Coronary artery (tissue), 2 donors: ENCODE data around the gene ZNF280B.
"Not testable (repeated sequence)": the region's sequence is repeated elsewhere in the genome, so short reads cannot be mapped to it uniquely, and the experiment has no call there.

Source experiments
- DNase-seq: peaks from one replicate; pipeline ENCODE4 v3.0.0-alpha.2; 2017; ENCODE audit warnings: low spot score
- H3K27ac ChIP-seq, 2 donors: fragments of 200-600 bp; sonication (generic); one replicate each; pipeline ENCODE4 v1.5.1; 2016 to 2019
- H3K4me3 ChIP-seq: fragments of 200-600 bp; sonication (generic); 2 replicates; pipeline ENCODE4 v1.5.1; 2016; ENCODE audit warnings: mild to moderate bottlenecking, moderate library complexity
- TF ChIP-seq, protein P1 (sequence below): fragments of 200-600 bp; sonication (generic); IDR thresholded peaks from one replicate; pipeline ENCODE4 v1.5.1; 2019; ENCODE audit warnings: antibody characterized with exemption

Gene ZNF280B

DNA sequence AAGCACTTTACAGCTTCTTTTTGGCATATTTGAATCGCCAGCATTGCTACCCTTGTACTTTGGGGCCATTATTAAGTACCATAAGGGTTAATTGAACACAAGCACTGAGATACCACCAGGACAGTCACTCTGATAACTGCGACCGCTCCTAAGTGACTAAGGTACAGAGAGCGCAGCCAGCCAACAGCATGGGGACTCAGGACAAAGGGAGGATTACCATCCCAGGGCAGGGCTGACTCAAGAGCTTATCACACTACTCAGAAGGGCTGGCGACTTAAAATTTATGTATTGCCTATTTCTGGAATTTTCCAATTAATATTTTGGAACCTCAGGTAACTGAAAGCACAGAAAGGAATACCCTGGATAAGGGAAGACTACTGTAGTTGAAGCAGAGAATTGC, 11.0 kb upstream of the ZNF280B start:
- TF ChIP-seq, protein P1, sequence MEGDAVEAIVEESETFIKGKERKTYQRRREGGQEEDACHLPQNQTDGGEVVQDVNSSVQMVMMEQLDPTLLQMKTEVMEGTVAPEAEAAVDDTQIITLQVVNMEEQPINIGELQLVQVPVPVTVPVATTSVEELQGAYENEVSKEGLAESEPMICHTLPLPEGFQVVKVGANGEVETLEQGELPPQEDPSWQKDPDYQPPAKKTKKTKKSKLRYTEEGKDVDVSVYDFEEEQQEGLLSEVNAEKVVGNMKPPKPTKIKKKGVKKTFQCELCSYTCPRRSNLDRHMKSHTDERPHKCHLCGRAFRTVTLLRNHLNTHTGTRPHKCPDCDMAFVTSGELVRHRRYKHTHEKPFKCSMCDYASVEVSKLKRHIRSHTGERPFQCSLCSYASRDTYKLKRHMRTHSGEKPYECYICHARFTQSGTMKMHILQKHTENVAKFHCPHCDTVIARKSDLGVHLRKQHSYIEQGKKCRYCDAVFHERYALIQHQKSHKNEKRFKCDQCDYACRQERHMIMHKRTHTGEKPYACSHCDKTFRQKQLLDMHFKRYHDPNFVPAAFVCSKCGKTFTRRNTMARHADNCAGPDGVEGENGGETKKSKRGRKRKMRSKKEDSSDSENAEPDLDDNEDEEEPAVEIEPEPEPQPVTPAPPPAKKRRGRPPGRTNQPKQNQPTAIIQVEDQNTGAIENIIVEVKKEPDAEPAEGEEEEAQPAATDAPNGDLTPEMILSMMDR, result no peak
- no peak for DNase-seq
- Histone ChIP-seq H3K4me3 (no peak overlapping the region), H3K27ac (no peak overlapping the region)

DNA sequence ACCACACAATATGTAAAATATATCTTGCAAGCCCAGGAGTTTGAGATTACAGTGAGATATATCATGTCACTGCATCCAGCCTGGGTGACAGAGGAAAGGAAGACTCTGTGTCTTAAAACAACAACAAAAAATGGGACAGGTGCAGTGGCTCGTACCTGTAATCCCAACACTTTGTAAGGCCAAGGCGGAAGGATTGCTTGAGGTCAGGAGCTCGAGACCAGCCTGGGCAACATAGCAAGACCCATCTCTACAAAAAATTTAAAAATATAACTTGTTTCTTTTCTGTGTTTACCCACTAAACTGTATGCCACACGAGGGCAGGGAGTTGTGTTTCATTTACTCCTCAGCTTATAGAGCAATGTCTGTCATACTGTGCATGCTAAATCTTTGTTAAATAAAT, 8.4 kb upstream of the ZNF280B start:
- no peak for DNase-seq
- no peak overlapping the region for H3K27ac ChIP-seq
- TF ChIP-seq, protein P1, result no peak
- H3K4me3 ChIP-seq, result no peak overlapping the region

DNA sequence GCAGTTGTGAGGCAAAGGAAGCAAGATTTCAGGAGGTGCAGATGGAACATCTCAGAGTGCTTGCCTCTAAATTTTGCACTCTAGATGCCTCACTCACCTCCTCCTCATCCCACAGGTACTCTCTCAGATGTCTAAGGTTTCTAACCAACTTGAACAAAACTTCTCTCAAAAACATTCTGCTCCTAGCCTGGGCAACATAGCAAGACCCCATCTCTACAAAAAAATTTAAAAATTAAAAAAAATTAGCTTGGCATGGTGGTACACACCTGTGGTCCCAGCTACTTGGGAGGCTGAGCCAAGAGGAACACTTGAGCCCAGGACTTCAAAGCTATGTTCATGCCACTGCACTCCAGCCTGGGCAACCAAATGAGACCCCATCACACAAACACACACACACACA, 7.3 kb upstream of the ZNF280B start:
- no peak for DNase-seq
- TF ChIP-seq, protein P1, result no peak
- Histone ChIP-seq H3K27ac (no peak overlapping the region), H3K4me3 (no peak overlapping the region)

DNA sequence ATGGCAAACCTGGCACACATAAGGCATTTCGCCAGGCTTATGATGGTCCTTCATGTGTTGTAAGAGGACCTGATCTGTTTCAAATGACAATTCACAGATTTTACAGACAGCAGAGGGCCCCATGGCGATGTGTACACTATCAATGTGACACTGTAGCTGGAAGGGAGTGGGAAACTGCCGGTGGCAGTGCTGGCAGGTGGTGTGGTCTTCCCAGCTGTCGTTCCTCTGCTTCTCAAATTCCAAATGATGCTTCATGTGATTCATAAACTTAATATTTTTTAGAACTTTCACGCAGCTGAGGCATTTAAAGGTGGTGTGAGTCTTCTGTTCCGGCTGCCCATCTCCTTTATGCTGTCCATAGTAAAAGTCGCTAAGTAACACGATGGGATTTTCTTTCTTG, 5.9 kb upstream of the ZNF280B start:
- not testable (repeated sequence) for H3K27ac ChIP-seq, H3K4me3 ChIP-seq, DNase-seq

DNA sequence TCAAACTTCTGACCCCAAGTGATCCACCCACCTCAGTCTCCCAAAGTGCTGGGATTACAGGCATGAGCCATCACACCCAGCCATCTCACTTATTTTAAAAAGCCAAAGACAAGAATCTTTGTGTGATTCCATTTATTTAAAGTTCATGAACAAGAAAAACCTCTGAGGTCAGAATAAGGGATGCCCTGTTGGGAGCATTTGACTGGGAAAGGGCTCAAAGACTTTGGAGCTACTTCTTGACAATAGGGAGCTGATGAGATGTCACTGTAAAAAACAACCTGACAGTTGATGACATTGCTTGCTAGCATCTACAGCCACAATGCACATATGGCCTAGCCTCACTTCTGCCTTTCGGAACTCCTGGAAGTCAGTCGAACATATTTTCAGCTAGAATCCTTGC, 5.1 kb upstream of the ZNF280B start:
- DNase-seq, result no peak
- no peak overlapping the region for H3K4me3 ChIP-seq
- TF ChIP-seq, protein P1, result no peak

DNA sequence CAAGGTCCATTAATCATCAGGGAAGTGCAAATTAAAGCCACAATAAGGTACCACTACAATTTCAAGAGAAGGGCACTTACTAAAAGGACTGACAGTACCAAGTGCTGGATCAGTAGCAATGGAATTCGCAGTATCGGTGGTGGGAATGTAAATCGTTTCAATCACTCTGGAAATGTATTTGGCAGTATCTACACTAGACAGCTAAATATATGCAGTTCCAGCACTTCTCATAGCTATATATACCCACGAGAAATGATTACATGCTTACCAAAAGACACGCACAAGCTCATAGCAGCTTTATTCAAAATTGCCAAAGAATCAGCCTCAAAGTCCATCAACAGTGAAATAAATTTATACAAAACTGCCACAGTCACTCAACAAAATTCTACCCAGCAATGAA, 4.4 kb upstream of the ZNF280B start:
- Histone ChIP-seq H3K27ac (no peak overlapping the region), H3K4me3 (no peak overlapping the region)
- DNase-seq, result no peak
- TF ChIP-seq, protein P1, result no peak

More for the DNA sequence above, 5.1 kb upstream of the ZNF280B start:
- H3K27ac ChIP-seq, result no peak overlapping the region

DNA sequence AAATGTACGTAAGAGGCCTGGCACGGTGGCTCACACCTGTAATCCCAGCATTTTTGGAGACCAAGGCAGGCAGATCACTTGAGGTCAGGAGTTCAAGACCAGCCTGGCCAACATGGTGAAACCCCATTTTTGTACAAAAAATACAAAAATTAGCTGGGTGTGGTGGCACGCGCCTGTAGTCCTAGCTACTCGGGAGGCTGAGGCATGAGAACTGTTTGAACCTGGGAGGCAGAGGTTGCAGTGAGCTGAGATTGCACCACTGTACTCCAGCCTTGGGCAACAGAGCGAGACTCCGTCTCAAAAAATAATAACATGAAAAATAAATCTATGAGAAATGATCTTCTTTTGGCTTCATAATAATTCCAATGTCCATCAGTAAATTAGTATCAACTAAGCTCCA, 2.3 kb upstream of the ZNF280B start:
- H3K4me3 ChIP-seq, H3K27ac ChIP-seq, DNase-seq: not testable (repeated sequence)

DNA sequence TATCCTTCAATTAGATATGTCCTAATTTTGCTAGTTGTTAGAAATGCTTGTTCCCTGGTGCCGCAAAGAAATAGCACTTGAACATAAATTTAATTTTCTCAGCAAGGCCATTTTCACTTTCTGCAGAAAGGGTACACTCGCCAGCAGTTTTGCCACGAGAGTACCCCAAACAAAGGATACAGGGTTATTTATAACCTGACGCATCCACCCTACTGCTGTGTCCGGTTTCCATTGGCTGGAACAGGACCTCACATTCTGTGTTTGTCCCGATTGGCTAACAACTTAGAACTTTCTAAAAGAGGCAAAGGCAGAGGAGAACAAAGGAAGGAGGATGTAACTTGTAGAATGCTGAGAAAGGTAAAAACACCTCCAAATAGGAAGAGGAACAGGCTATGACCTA, 1.4 kb upstream of the ZNF280B start:
- not testable (repeated sequence) for H3K4me3 ChIP-seq, DNase-seq, H3K27ac ChIP-seq

DNA sequence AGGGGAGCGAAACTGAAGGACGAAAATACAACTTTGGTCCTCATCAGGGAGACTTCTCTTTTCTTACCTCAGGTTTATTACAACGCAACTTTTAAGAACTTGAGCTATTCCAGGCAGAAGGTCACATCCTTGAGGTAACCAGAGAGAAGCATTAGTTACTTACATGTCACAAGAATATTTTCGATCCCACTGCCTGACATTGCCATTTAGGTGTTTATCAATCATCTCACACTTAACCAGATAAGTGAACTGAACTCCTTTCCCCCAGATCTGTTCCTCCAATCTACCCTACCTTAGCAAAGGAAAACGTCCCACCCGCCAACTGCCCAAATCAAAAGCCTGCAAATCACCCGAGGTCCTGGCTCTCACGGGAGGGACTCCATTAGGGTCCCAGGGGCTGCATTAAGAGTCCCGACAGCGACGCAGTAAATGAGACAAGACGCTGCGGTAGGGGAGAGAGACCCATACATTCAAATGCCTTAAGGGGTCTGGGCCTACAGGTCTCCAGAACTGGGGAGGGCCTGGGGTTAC, 734 bp downstream of the ZNF280B start:
- DNase-seq, result no peak
- Histone ChIP-seq H3K4me3 (peak overlapping the region; percentile 62), H3K27ac (no peak overlapping the region)
- TF ChIP-seq, protein P1, result no peak
